B cell (primary cell): ENCODE data around the gene FAM107B. TPM values are rescaled to one million over a fixed set of nuclear protein-coding genes. Genes with fewer than 3 reads are reported as not detected.
"Not testable (repeated sequence)": the region's sequence is repeated elsewhere in the genome, so short reads cannot be mapped to it uniquely, and the experiment has no call there.

Experiments
- ATAC-seq: fragments of 200-7000 bp; cut with Tn5 transposase; one replicate; pipeline ENCODE4 v1.10.0; 2021; ENCODE audit warnings: low read depth, mild to moderate bottlenecking, moderate number of reproducible peaks, moderate library complexity
- CTCF ChIA-PET: fragments of 350-600 bp; sonication (Branson Sonifier 250); formaldehyde crosslinking; loops from one replicate; lab custom pipeline; 2021; ENCODE audit warnings: antibody characterized with exemption, inconsistent platforms; lab: Charles Lee
- POLR2A ChIA-PET: fragments of 350-600 bp; sonication (Branson Sonifier 250); formaldehyde crosslinking; loops from one replicate; lab custom pipeline; 2021; ENCODE audit warnings: antibody characterized with exemption; lab: Charles Lee
- DNase-seq: peaks from one replicate; pipeline ENCODE4 v3.0.0; 2013
- H2AFZ ChIP-seq: 2 replicates; pipeline ENCODE4 v1.6.1; 2012; ENCODE audit warnings: mild to moderate bottlenecking, low read depth, low read length; ENCODE audit not compliant: insufficient read depth, poor library complexity, severe bottlenecking
- H3K27ac ChIP-seq, 2 donors: 1 replicate in 1 of 2; 2 replicates in 1 of 2; pipeline ENCODE4 v1.5.1; 2012 to 2013; ENCODE audit warnings: low read length in 2 of 2, mild to moderate bottlenecking in 2 of 2, moderate library complexity in 1 of 2
- H3K27me3 ChIP-seq, 4 experiments: fragments of 200-600 bp in 1 of 4; sonication (generic) in 1 of 4; replicated peaks in 1 of 4; 1 replicate in 2 of 4; 2 replicates in 2 of 4; pipeline versions ENCODE4 v1.6.1 to v1.7.0; 2013 to 2016; ENCODE audit warnings: low read length in 3 of 4, mild to moderate bottlenecking in 2 of 4, mixed read lengths in 1 of 4, moderate library complexity in 1 of 4; ENCODE audit not compliant: insufficient read depth in 4 of 4, control insufficient read depth in 3 of 4; ENCODE audit errors: control extremely low read depth in 1 of 4
- H3K36me3 ChIP-seq, 2 experiments: replicated peaks in 1 of 2; 1 replicate in 1 of 2; 2 replicates in 1 of 2; pipeline versions ENCODE4 v1.6.1 to v1.7.1; 2013; ENCODE audit warnings: low read length in 1 of 2; ENCODE audit not compliant: insufficient read depth in 2 of 2, control insufficient read depth in 1 of 2; ENCODE audit errors: control extremely low read depth in 1 of 2, extremely low read depth in 1 of 2
- H3K4me1 ChIP-seq, 2 donors: fragments of 200-600 bp in 1 of 2; sonication (generic) in 1 of 2; 1 replicate in 1 of 2; 2 replicates in 1 of 2; pipeline versions ENCODE4 v1.5.1 to v1.6.1; 2013 to 2017; ENCODE audit warnings: low read length in 2 of 2; ENCODE audit not compliant: control insufficient read depth in 2 of 2, insufficient read depth in 2 of 2
- H3K4me2 ChIP-seq: replicated peaks from 2 replicates; pipeline ENCODE3; 2012; ENCODE audit warnings: mild to moderate bottlenecking, low read depth, low read length; ENCODE audit not compliant: poor library complexity, severe bottlenecking
- H3K4me3 ChIP-seq, 5 experiments: fragments of 200-600 bp in 1 of 5; sonication (generic) in 1 of 5; 1 replicate in 3 of 5; 2 replicates in 2 of 5; pipeline versions ENCODE4 v1.5.1 to v1.7.0; 2011 to 2016; ENCODE audit warnings: low read length in 4 of 5, mild to moderate bottlenecking in 4 of 5, low read depth in 2 of 5, control low read depth in 1 of 5, moderate library complexity in 1 of 5; ENCODE audit not compliant: insufficient read depth in 1 of 5; ENCODE audit errors: control extremely low read depth in 1 of 5, extremely low read depth in 1 of 5
- H3K79me2 ChIP-seq: fragments of 200-600 bp; sonication (generic); one replicate; pipeline ENCODE4 v1.6.0; 2016; ENCODE audit warnings: low read length; ENCODE audit not compliant: control insufficient read depth, insufficient read depth
- H3K9ac ChIP-seq: fragments of 200-600 bp; sonication (generic); 2 replicates; pipeline ENCODE4 v1.6.1; 2017; ENCODE audit warnings: mild to moderate bottlenecking, low read length, moderate library complexity
- H3K9me3 ChIP-seq, 3 donors: one replicate each; pipeline versions ENCODE4 v1.6.1 to v1.7.1; 2013; ENCODE audit warnings: low read length in 2 of 3; ENCODE audit not compliant: control insufficient read depth in 2 of 3, insufficient read depth in 1 of 3; ENCODE audit errors: control extremely low read depth in 1 of 3
- H4K20me1 ChIP-seq: 2 replicates; pipeline ENCODE4 v1.6.0; 2012; ENCODE audit warnings: mild to moderate bottlenecking, low read length; ENCODE audit not compliant: insufficient read depth, control insufficient read depth, poor library complexity, severe bottlenecking
- H3K27ac Mint-ChIP-seq: one replicate; pipeline ENCODE4 v1.8.0; 2021; ENCODE audit warnings: mixed read lengths
- H3K27me3 Mint-ChIP-seq: one replicate; pipeline ENCODE4 v1.8.0; 2021; ENCODE audit warnings: mixed read lengths
- H3K4me1 Mint-ChIP-seq: one replicate; pipeline ENCODE4 v1.8.0; 2021; ENCODE audit warnings: mixed read lengths
- H3K4me3 Mint-ChIP-seq: one replicate; pipeline ENCODE4 v1.8.0; 2021; ENCODE audit warnings: mixed read lengths
- H3K9me3 Mint-ChIP-seq: one replicate; pipeline ENCODE4 v1.8.0; 2022; ENCODE audit warnings: mixed read lengths; ENCODE audit not compliant: insufficient read depth
- CTCF ChIP-seq: fragments of 200-600 bp; IDR thresholded peaks from one replicate; pipeline ENCODE4 v1.8.0; 2022; ENCODE audit warnings: antibody characterized with exemption, mild to moderate bottlenecking
- EZH2 ChIP-seq: IDR thresholded peaks from 2 replicates; pipeline ENCODE4 v1.6.1; 2012; ENCODE audit warnings: borderline replicate concordance, low read depth, mild to moderate bottlenecking, moderate library complexity, low read length; ENCODE audit not compliant: insufficient read depth, poor library complexity, severe bottlenecking
- WGBS: methylation state at CpG from one replicate; pipeline ENCODE4 v1.1.5; 2013; ENCODE audit warnings: missing lambda C conversion rate; ENCODE audit not compliant: insufficient coverage; 5-methylcytosine and 5-hydroxymethylcytosine counted together
- intact Hi-C: fragments of 100-400 bp; cut with micrococcal nuclease; formaldehyde crosslinking; loops from one replicate; pipeline ENCODE4 v1.10.0; 2022
- polyA plus RNA-seq: library from polyadenylated mRNA; depleted of rRNA; stranded (reverse); fragments of >200 nt; gene quantifications from 2 replicates; pipeline ENCODE4 v1.2.3, GENCODE V29; 2012
- total RNA-seq, 2 donors: library from RNA; stranded (reverse); fragments of 120-200 nt in 1 of 2; gene quantifications; 1 replicate in 1 of 2; 2 replicates in 1 of 2; pipeline versions ENCODE4 v1.2.3 to v1.2.4, GENCODE V29; 2013 to 2022

The FAM107B gene
- total and polyA plus RNA-seq, 2 donors (not counting 1 experiment from before 2014, with no cell fraction given) = 31.9 to 318 TPM

DNA sequence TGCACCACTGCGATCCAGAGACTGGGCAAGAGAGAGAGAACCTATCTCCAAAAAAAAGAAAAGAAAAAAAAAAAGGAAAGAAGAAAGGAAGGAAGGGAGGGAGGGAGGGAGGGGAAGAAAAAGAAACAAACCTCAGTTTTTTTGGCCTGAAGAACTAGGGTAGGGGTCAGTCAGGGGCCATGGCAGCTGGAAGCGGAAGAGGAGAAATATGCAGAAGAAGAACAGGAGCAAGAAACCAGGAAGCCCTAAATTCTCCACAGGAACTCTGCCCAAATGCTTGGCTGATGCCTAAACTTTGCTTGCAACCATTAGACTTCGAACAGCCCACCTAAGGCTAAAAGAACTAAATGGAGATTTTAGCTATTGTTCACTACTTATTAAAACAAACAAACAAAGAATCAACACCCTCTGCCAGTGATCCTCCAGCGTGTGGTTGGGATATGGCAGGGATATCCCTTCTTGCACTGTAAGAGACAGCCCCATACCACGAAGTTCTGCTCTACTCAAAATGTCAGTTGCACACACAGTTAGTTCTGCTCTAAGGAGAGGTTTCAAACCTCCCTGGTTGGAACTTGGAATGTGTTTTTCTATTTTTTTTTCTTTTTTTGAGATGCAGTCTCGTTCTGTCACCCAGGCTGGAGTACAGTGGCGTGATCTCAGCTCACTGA, 139.5 kb downstream of the FAM107B start:
- WGBS = 90% methylated on average over 2 of the region's 7 CpGs
- no peak overlapping the region for H3K4me2 ChIP-seq
- no peaks in the 10 kb centered on the region for H4K20me1 ChIP-seq
- intact Hi-C loops = no loop called here
- no peak overlapping the region for H3K9ac ChIP-seq
- H3K4me1 ChIP-seq = no peaks in the 10 kb centered on the region
- Mint-ChIP-seq H3K27ac (peak overlapping the region; percentile 20), H3K4me1 (no peaks in the 10 kb centered on the region), H3K9me3 (no peaks in the 10 kb centered on the region), H3K4me3 (no peak overlapping the region), H3K27me3 (no peaks in the 10 kb centered on the region)
- ATAC-seq = no peak
- H3K79me2 ChIP-seq = no peaks in the 10 kb centered on the region
- no peak overlapping the region for H2AFZ ChIP-seq
- H3K4me3 ChIP-seq = no peak overlapping the region
- H3K27me3 ChIP-seq = no peaks in the 10 kb centered on the region
- POLR2A ChIA-PET = no interaction called here
- TF ChIP-seq CTCF (no peak), EZH2 (no peak)
- CTCF ChIA-PET = no interaction called here
- no peak overlapping the region for H3K27ac ChIP-seq
- H3K9me3 ChIP-seq = no peaks in the 10 kb centered on the region
- no peak for DNase-seq
- no peaks in the 10 kb centered on the region for H3K36me3 ChIP-seq

DNA sequence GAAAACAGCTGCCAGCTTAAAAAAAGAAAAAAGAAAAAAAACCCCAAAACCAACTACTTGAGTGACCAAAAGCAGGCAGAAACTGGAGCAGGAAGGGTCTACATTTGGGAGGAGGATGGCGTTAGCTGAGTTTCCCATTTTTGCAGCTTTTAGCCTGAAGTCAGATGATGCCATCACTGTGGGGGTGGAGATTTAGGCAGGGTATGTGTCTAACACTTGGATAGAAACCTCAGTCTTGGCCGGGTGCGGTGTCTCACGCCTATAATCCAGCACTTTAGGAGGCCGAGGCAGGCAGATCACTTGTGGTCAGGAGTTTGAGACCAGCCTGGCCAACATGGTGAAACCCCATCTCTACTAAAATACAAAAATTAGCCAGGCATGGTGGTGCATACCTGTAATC, 140.1 kb downstream of the FAM107B start:
- H4K20me1 ChIP-seq, H2AFZ ChIP-seq, H3K9ac ChIP-seq, H3K4me1 Mint-ChIP-seq, H3K9me3 Mint-ChIP-seq, H3K36me3 ChIP-seq, H3K27me3 Mint-ChIP-seq, H3K27ac Mint-ChIP-seq, H3K9me3 ChIP-seq, intact Hi-C loops, ATAC-seq, H3K4me1 ChIP-seq, H3K79me2 ChIP-seq, H3K4me2 ChIP-seq, H3K4me3 ChIP-seq, H3K27me3 ChIP-seq, POLR2A ChIA-PET, H3K4me3 Mint-ChIP-seq, DNase-seq, H3K27ac ChIP-seq: not testable (repeated sequence)
- WGBS = 95% methylated on average over 4 of the region's 5 CpGs
- CTCF ChIA-PET = interaction anchor here (1.2 kb wide), 2 partner anchors 11 to 340 kb away, joined by 3 to 4 read pairs; no protein-coding TSS in a partner anchor
